ENCODE measurements around the gene GATB. TPM values are rescaled to one million over a fixed set of nuclear protein-coding genes. Genes with fewer than 3 reads are reported as not detected.

The GATB gene
- total RNA-seq, 4 donors from 2014 or later, result 26.6 to 49.2 (median 32.6) TPM

DNA sequence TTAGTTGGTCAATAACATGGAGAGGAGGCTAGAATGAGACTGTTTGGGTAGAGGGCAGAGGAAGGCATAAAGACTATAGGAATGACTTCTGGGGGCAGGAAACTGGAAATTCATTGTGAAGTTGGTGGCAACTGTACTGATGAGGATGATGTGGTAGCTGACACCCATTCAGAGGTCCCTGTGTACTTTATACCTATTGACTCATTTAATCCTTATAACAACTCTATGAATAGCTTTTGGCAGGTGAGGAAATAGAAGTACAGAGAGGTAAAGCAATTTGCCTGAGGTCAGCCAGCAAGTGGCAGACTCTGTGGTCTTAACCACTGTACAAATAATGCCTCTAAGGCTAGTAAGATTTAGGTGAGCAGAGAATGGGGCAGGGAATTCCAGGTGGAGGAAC lies 100.1 kb downstream of the GATB start:
- H3K27ac ChIP-seq, result peak overlapping the region in 3 of 4 donors; percentile 30 to 88 (median 84)
- TF ChIP-seq, protein P1, sequence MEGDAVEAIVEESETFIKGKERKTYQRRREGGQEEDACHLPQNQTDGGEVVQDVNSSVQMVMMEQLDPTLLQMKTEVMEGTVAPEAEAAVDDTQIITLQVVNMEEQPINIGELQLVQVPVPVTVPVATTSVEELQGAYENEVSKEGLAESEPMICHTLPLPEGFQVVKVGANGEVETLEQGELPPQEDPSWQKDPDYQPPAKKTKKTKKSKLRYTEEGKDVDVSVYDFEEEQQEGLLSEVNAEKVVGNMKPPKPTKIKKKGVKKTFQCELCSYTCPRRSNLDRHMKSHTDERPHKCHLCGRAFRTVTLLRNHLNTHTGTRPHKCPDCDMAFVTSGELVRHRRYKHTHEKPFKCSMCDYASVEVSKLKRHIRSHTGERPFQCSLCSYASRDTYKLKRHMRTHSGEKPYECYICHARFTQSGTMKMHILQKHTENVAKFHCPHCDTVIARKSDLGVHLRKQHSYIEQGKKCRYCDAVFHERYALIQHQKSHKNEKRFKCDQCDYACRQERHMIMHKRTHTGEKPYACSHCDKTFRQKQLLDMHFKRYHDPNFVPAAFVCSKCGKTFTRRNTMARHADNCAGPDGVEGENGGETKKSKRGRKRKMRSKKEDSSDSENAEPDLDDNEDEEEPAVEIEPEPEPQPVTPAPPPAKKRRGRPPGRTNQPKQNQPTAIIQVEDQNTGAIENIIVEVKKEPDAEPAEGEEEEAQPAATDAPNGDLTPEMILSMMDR (IDR thresholded peaks at IDR 0.05), result no peak
- no peak overlapping the region for H3K4me3 ChIP-seq
- no peaks in the 10 kb centered on the region for H3K9me3 ChIP-seq
- no peaks in the 10 kb centered on the region for H3K27me3 ChIP-seq
- no peak for DNase-seq (ENCODE audit: low spot score in 2 of 2)
- H3K36me3 ChIP-seq, result peaks cover 0 to 21% (median 0%) of the 10 kb centered on the region in 3 donors
- H3K4me1 ChIP-seq, result peaks cover 0 to 24% (median 2%) of the 10 kb centered on the region in 4 donors

DNA sequence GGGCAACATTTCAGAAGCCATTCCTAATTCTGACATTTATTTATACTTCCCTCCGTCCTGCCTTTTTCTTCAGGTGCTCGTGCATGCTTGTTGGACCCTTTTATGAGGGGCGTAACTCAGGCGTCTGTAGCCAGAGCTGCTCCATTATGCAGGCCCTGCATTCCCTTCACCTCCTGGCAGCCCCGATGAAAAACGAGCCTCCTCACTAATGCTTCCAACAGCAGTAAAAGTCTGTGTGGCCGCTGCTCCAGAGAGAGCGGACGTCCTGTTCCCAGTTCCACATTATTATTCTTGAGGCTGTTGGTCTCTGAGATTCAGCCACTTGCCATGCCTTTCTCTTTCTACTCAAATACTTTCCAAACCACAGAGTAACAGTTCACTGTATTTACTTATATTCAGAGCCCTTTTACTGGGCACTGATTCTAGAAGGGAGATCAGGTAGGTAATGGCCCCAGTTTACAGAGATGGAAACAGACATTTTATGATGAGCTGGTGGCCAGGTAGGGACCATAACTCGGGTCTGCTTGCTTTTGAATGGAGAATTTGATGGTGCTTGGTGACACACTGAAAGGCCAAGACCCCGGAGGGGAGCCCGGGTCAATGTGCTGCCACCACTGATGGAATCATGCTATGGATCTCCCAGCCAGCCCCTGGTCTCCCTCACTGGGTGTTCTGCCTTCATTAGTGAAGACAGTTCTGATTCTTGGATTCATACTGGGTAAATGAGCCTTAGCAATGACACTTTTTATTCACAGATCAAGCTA lies 101.0 kb downstream of the GATB start:
- H3K4me3 ChIP-seq, result no peak overlapping the region
- 40 to 42% methylated on average over 12 of the region's 12 CpGs for WGBS, 2 donors
- TF ChIP-seq, protein P1 (IDR thresholded peaks at IDR 0.05), result no peak
- peak in 1 of 2 donors; percentile 36 for TF ChIP-seq EP300 (IDR thresholded peaks at IDR 0.05)
- H3K27me3 ChIP-seq, result no peaks in the 10 kb centered on the region
- H3K36me3 ChIP-seq, result peaks cover 0 to 20% (median 0%) of the 10 kb centered on the region in 3 donors
- DNase-seq (ENCODE audit: low spot score in 2 of 2), result peak in 1 of 2 donors; percentile 56
- H3K27ac ChIP-seq, result peak overlapping the region in 2 of 4 donors; percentile 84 to 88
- H3K9me3 ChIP-seq, result no peaks in the 10 kb centered on the region
- peaks cover 0 to 24% (median 2%) of the 10 kb centered on the region in 4 donors for H3K4me1 ChIP-seq

DNA sequence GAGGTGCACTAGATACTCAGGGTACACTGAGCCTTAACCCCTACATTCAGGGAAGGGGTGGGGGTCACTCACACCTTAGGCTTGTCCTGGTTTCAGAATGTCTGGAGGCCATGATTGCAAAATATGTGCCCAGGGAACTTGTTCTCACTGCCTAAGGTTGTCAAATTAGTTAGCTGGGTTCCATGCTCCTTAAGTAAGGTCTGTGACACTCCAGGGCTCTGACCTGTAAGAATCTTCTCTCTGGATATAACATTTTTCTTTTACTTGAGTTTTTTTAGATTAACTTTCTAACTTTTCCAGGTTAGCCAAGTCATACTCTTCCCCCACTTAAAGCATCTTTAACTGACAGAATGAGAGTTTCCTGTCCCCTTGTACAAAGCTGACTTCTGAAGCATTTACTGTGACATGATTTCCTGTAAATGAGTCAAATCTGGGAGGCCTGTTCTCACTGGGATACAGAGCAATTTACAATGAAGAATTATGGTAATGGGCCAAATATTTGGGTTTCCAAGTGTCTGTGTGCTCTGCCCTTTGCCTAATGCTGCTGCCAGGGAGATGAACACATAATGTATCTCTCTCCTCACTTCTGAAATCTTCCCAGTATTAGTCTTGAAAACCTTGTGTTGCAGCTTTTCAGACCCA lies 101.7 kb downstream of the GATB start:
- Histone ChIP-seq H3K27me3 (no peaks in the 10 kb centered on the region), H3K36me3 (peaks cover 0 to 13% (median 0%) of the 10 kb centered on the region in 3 donors), H3K9me3 (no peaks in the 10 kb centered on the region), H3K4me3 (no peak overlapping the region), H3K27ac (peak overlapping the region in 2 of 4 donors; percentile 84 to 88), H3K4me1 (peaks cover 0 to 29% (median 2%) of the 10 kb centered on the region in 4 donors)
- TF ChIP-seq POLR2A (IDR thresholded peaks at IDR 0.05), result no peak
- TF ChIP-seq, protein P1 (IDR thresholded peaks at IDR 0.05), result no peak
- no peak for TF ChIP-seq EP300 (IDR thresholded peaks at IDR 0.05)
- no peak for DNase-seq (ENCODE audit: low spot score in 2 of 2)

DNA sequence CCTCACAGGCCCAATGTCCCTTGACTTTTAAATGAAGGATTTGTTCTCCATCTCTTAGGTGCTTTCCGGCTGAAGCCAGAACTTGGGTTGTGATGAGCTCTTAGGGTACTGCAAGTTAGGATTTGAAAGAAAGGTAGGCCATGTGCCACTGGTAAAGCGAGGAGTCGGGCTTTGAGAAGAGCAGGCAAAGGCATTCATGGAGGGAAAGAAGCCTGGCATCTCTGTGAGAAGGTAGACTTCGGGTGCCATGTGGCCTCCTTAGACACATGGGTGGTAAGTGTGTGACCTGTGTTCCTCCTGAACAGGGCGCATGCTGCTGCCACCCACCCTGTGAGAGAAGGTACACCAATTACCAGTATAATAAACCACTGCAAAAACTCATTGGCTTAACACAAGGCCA lies 102.9 kb downstream of the GATB start:
- Histone ChIP-seq H3K4me3 (no peak overlapping the region), H3K9me3 (no peaks in the 10 kb centered on the region), H3K36me3 (peaks cover 0 to 6% (median 0%) of the 10 kb centered on the region in 3 donors), H3K27me3 (no peaks in the 10 kb centered on the region), H3K4me1 (peaks cover 0 to 39% (median 2%) of the 10 kb centered on the region in 4 donors), H3K27ac (peak overlapping the region in 2 of 4 donors; percentile 84 to 88)
- WGBS, 2 donors, result 93 to 99% methylated on average over 5 of the region's 5 CpGs
- TF ChIP-seq, protein P1 (IDR thresholded peaks at IDR 0.05), result no peak
- TF ChIP-seq EP300 (IDR thresholded peaks at IDR 0.05), result no peak
- no peak for TF ChIP-seq POLR2A (IDR thresholded peaks at IDR 0.05)
- no peak for DNase-seq (ENCODE audit: low spot score in 2 of 2)

DNA sequence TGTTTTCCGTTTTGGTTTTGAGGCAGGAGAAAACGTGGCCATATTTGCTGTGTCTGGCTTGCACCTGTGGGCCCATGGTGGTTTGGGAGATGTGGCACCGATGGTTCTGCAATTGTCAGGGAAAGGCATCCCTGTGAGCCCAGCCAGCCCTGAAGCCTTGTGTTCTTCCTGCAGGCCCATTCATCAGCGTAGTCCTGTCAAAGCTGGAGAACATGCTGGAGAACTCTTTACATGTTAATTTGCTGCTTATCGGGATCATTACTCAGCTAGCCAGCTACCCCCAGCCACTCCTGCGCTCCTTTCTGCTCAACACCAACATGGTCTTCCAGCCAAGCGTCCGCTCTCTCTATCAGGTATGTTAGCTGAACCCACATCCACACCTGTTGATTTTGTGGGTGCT lies 104.7 kb downstream of the GATB start:
- Histone ChIP-seq H3K4me1 (peaks cover 0 to 43% (median 2%) of the 10 kb centered on the region in 4 donors), H3K9me3 (no peaks in the 10 kb centered on the region), H3K36me3 (peaks cover 0 to 6% (median 0%) of the 10 kb centered on the region in 3 donors), H3K27me3 (no peaks in the 10 kb centered on the region), H3K27ac (no peak overlapping the region), H3K4me3 (no peak overlapping the region)
- TF ChIP-seq EP300 (IDR thresholded peaks at IDR 0.05) (no peak), POLR2A (IDR thresholded peaks at IDR 0.05) (no peak)
- TF ChIP-seq, protein P1 (IDR thresholded peaks at IDR 0.05), result no peak
- no peak for DNase-seq (ENCODE audit: low spot score in 2 of 2)
- WGBS, 2 donors, result 92 to 96% methylated on average over 8 of the region's 8 CpGs

All from tibial nerve (tissue), 4 donors.